SU-DHL-6 (cell line): Measurements from ENCODE around the gene PID1.

Source experiments
- CTCF ChIP-seq: fragments of 200-600 bp; sonication (generic); IDR thresholded peaks from one replicate; pipeline ENCODE4 v1.5.1; 2017; ENCODE audit warnings: antibody characterized with exemption, mild to moderate bottlenecking, low read length, moderate library complexity; ENCODE audit not compliant: insufficient read depth, poor library complexity, severe bottlenecking
- EZH2phosphoT487 ChIP-seq: fragments of 200-600 bp; sonication (generic), shearing (Covaris generic); conservative IDR thresholded peaks from 2 replicates; pipeline ENCODE4 v1.6.1; 2018; ENCODE audit warnings: mild to moderate bottlenecking, antibody characterized with exemption, low read length, moderate library complexity, mixed read lengths

GRCh38 chr2:229003256-229003655 is 267.8 kb downstream of the PID1 start:
- TF ChIP-seq CTCF: no peak
- no peak for TF ChIP-seq EZH2phosphoT487
